Activated effector memory CD4-positive, alpha-beta T cell treated with Interleukin-2 at 50 U/mL for 16 hours (primary cell): ENCODE results near the gene PRELP.

Experiments
- DNase-seq: peaks from one replicate; pipeline ENCODE4 v3.0.0-alpha.2; 2020

Gene PRELP

DNA sequence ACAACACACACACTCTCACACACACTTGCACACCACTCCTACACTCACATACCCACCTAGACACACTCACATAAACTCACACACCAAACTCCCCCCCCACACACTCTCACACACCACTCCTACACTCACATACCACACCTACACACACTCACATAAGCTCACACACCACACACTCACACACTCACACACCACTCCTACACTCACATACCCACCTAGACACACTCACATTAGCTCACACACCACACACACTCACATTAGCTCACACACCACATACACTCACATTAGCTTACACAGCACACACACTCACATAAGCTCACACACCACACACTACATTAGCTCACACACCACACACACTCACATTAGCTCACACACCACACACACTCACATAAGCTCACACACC, 51.4 kb downstream of the PRELP start:
- DNase-seq, result no peak

DNA sequence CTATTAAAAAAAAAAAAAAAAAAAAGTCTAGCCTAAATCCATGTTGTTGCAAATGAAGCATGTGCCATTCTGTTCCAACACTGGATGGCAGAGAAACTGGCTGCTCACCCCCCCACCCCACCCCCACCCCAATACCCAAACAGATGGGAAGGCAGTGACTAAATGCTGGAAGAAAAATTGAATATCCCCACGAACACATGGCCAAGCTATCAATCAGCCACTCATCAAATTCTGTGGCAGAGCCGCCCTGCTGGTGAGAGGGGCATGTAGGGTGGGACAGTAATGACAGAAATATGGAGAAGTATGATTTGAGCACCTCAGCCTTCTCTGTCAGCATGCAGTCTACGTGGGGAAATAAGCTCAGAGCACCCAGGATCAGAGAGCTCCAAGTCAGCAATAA, 52.5 kb downstream of the PRELP start:
- no peak for DNase-seq

DNA sequence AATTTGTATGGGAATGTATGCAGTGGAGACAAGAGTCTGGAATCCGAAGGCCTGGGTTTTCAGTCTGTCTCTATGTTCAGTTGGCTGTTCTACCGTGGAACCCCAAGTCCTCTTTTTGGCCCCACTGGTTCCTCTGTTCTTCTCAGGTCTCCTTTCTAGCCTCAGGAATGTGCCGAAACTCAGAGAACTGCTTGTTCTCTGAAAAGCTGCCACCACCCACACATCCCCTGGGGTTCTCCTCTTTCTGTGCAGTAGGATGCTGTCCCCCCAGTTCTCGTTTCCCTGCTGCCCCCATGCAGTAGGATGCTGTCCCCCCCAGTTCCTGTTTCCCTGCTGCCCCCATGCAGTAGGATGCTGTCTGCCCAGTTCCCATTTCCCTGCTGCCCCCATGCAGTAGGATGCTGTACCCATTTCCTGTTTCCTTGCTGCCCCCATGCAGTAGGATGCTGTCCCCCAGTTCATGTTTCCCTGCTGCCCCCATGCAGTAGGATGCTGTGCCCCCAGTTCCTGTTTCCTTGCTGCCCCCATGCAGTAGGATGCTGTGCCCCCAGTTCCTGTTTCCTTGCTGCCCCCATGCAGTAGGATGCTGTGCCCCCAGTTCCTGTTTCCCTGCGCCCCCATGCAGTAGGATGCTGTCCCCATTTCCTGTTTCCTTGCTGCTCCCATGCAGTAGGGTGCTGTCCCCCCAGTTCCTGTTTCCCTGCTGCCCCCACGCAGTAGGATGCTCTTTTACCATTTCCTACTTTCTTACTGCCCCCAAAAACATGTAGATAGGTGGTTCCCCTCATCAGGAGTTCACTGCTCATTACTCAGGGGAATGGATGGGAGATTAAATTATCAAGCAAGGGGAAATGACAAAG, 53.6 kb downstream of the PRELP start:
- no peak for DNase-seq

DNA sequence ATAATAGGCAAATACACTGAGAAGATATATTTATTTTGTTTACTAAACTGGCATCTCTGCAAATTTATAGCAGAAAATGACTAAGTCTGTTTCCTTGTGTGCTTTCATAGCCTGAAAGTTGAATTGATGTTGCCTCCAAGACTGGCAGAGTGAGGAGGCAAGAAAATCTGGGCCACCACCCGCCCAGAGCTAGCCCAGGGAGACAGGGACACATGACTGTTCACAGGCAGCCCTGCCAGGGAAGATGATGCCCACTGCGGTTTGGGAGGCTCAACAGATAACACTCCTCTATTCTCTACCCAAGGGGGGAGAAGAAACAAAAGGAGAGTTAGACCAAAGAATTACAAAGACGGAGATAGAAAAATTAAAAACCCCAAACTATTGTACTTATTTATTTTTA, 55.5 kb downstream of the PRELP start:
- no peak for DNase-seq

DNA sequence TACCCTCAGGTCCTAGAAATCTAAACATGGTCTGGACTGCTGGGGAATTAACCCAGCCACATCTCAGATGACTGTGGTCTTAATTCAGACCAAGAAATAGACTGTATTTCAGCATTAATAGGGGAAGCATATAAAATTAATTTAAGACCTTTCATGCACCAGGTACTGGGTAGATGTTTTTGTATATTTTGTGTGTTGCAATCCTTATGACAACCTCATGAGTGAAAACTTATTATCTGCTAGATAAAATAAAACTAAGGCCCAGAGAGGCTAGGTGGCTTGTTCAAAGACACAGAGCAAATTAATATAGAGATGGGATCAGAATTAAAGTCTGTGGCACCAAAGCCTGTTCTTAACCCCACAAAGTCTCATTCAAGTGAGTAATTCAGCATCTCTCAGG, 58.4 kb downstream of the PRELP start:
- DNase-seq, result no peak

DNA sequence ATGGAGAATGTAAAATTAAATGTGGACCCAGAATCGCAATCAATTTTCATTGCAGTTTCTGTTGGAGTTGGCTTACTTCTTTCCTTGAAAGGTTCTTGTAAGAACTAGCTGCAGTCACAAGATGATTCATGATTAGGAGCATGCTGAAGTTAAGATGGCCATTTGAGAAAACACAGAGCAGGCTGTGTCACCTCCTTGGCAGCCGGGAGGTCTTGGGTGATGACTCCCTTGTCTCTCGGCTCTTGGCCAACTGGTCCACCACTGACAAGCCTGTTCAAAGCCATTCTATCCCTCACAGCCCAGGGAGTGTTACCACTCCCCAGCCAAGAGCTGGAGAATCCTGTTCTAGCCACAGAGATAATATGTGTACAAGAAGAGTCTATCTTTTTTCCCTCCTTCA, 58.9 kb downstream of the PRELP start:
- no peak for DNase-seq

DNA sequence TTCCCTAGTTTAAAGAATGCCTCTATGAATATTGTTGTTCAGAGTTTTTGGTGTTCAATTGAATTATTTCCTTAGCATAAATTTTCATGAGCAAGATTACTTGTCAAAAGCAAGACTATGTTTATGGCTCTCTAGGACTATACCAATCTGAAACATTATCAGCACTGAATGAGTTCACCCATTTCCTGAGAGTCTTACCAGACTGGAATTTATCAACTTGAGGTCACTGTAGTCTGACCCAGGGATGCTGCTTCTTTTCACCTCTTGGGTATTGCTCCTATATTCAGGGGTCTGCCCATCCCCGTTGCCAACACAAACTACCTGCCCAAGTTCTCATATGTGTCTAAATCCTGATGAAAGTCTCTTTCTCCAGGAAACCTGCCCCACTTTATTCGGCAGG, 61.0 kb downstream of the PRELP start:
- DNase-seq, result no peak

DNA sequence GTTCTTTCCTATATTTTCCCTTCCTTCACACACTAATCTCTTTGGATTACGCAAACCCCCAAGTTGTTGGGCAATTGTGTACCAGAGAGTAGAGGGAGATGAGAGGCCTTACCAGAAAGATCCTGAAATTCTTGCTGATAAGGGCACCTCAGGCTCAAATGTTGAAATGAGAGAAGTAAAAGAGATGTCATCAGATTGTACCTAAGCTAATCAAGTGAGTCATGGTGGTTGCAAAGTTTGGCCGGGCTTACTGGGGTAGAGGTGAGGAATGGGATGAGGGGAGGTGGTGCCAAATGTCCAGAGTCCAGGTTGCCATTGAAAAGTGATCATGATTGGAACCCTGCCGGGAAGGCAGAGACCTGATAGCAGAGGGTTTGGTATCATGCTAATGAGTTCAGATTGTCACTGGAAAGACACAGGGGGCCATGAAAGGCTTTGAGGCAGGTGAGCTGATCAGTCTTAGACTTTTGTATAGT, 61.4 kb downstream of the PRELP start:
- DNase-seq, result no peak

DNA sequence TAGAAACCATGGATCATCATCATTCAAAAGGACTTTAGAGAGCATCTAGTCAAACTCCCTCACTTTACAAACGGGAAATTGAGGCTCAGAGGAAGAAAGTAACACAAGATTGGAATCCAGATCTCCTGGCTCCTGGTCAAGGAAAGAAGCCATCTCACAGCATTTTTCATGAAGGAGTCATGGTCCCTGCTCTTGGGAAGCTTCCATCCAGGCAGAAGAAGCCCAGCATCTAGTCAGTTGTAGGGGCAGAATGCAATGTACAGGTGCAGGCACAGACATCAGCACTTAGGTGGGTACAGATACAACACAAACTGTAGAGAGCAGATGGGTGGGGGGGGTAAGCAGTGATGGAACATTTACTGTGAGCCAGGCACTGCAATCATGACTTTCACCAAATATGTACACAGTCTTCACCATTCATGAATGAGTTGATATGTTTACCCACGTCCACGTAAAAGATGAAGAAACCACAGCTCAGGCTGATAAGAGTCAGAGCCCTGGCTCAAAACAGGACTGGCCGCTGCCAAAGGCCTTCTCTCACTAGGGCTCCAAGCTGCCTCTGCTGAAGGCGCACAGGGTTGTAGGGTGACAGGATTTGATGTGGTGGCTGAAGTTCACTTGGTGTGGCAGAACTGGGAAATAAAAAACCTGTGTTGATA, 62.3 kb downstream of the PRELP start:
- no peak for DNase-seq

DNA sequence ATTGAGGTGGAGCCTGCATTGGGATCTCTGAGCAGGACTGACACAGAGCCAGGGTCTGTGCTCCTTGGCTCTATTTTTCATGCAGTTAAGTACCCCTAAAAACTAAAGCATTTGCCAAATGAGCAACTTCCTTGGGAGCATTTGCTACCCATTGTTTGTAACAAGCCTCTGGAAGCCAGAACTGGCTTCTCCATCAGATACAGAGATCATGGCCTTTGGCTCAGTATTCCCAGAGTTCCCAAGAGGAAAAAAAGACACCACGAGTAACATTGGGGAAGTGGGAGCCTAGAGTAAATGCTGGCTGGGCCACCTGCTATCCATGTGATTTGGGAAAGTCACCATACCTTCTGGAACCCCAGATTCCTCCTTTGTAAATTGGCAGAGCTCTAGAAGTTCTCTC, 63.1 kb downstream of the PRELP start:
- DNase-seq, result no peak

DNA sequence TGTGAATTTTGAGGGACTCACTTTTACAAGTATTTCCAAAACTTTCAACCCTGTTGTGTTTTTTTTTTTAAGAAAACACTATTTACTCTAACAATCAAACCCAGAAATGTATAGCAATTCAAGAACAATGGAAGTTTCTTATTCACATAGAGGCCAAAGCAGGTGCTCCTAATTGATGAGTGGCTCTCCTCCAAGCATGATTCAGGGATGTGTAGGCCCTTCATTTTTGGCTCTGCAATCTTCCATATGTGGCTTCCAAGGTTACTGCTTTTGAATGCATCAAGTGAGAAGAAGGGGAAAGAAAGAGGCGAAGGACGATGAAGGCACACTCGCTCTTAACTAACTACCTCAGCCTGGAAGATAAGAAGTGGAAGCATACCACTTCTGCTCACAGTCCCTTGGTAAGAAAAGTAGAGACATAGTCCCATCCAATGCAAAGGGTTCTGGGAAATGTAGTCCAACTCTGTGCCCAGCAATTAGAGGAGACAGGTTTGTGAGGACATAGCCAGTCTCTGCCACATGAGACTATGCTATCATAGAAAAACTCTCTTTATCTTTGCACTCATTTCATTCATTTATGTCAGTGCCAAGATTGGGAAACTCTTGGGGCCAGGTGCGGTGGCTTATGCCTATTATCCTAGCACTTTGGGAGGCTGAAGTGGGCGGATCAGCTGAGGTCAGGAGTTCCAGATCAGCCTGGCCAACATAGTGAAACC, 64.4 kb downstream of the PRELP start:
- no peak for DNase-seq
